GM12872 (cell line): ENCODE measurements around the gene SUPT3H.

Experiments
- CTCF ChIP-seq: IDR thresholded peaks from 3 replicates; pipeline ENCODE4 v1.5.1; 2011; ENCODE audit warnings: low read depth, mild to moderate bottlenecking, low read length, moderate library complexity; ENCODE audit not compliant: insufficient read depth

The SUPT3H gene

GRCh38 chr6:45136495-45136894 is 241.2 kb downstream of the SUPT3H start:
- no peak for TF ChIP-seq CTCF

GRCh38 chr6:45132658-45133294 is 245.0 kb downstream of the SUPT3H start:
- no peak for TF ChIP-seq CTCF

GRCh38 chr6:45132059-45132458 is 245.7 kb downstream of the SUPT3H start:
- no peak for TF ChIP-seq CTCF

GRCh38 chr6:45129051-45129450 is 248.7 kb downstream of the SUPT3H start:
- TF ChIP-seq CTCF, result no peak

GRCh38 chr6:45127185-45127584 is 250.5 kb downstream of the SUPT3H start:
- TF ChIP-seq CTCF, result no peak

GRCh38 chr6:45126033-45126432 is 251.7 kb downstream of the SUPT3H start:
- no peak for TF ChIP-seq CTCF

GRCh38 chr6:45123023-45123422 is 254.7 kb downstream of the SUPT3H start:
- TF ChIP-seq CTCF, result no peak
